ENCODE data around the gene LRRN4CL. TPM values are rescaled to one million over a fixed set of nuclear protein-coding genes. Genes with fewer than 3 reads are reported as not detected.
A peak's percentile ranks its signal among the peaks of the same experiment; 100 is the strongest.
"Not testable (repeated sequence)": the region's sequence is repeated elsewhere in the genome, so short reads cannot be mapped to it uniquely, and the experiment has no call there.

LRRN4CL gene
- total RNA-seq, 4 donors from 2014 or later = 3.7 to 6.4 (median 5.9) TPM

DNA sequence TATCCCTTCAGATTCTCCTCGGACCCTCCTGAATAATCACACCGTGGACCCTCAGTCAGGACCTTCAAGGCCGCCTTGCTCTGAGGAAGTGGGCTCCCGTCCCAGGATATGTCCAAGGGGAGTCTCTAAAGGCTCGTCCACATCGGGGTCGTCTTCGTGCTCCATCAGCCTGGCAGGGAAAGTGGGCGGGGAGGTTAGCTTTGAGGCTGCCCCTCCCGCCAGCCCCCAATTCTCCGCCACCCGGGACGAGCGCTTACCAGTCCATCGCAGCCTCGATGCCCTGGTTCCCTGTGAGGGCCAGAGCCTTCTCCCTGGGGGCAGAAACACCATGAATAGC, 10.9 kb downstream of the LRRN4CL start:
- no peak for DNase-seq
- Histone ChIP-seq H3K27me3 (no peaks in the 10 kb centered on the region), H3K4me3 (peak overlapping the region; percentile 91 to 98 (median 93)), H3K36me3 (peaks cover 0 to 30% of the 10 kb centered on the region in 2 donors), H3K4me1 (peaks cover 22 to 46% of the 10 kb centered on the region in 2 donors), H3K9me3 (no peaks in the 10 kb centered on the region), H3K27ac (peak overlapping the region; percentile 88 to 97 (median 94))
- in situ Hi-C loops (cut with MboI; ENCODE audit: low sequenced_read_pairs in 4 of 4) = loop anchor here in 2 of 4 donors (25.0 kb wide), 1 partner anchor 291 kb away; no protein-coding TSS in a partner anchor
- peak; percentile 1 to 3 for ATAC-seq
- TF ChIP-seq, protein P1, sequence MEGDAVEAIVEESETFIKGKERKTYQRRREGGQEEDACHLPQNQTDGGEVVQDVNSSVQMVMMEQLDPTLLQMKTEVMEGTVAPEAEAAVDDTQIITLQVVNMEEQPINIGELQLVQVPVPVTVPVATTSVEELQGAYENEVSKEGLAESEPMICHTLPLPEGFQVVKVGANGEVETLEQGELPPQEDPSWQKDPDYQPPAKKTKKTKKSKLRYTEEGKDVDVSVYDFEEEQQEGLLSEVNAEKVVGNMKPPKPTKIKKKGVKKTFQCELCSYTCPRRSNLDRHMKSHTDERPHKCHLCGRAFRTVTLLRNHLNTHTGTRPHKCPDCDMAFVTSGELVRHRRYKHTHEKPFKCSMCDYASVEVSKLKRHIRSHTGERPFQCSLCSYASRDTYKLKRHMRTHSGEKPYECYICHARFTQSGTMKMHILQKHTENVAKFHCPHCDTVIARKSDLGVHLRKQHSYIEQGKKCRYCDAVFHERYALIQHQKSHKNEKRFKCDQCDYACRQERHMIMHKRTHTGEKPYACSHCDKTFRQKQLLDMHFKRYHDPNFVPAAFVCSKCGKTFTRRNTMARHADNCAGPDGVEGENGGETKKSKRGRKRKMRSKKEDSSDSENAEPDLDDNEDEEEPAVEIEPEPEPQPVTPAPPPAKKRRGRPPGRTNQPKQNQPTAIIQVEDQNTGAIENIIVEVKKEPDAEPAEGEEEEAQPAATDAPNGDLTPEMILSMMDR (IDR thresholded peaks at IDR 0.05 in 4 of 5, conservative IDR thresholded peaks at IDR 0.05 in 1 of 5) = no peak
- TF ChIP-seq POLR2A (IDR thresholded peaks at IDR 0.05) = no peak
- intact Hi-C loops (cut with DNase I; ENCODE audit: low total_unique reads) = loop anchor here (2.0 to 5.0 kb wide), 2 partner anchors 26 to 76 kb away; partner anchors contain the start of genes INTS5 and MTA2

- no peaks in the 10 kb centered on the region for H3K9me3 ChIP-seq
- peaks cover 0 to 36% of the 10 kb centered on the region in 2 donors for H3K36me3 ChIP-seq
- peak overlapping the region; percentile 88 to 97 (median 94) for H3K27ac ChIP-seq
- peak overlapping the region; percentile 91 to 98 (median 93) for H3K4me3 ChIP-seq
- peaks cover 29 to 53% of the 10 kb centered on the region in 2 donors for H3K4me1 ChIP-seq
- intact Hi-C loops (cut with DNase I; ENCODE audit: low total_unique reads) = loop anchor here (2.0 to 5.0 kb wide), 2 partner anchors 25 to 75 kb away; partner anchors contain the start of genes INTS5 and MTA2
- DNase-seq (no peak), ATAC-seq (no peak)
- TF ChIP-seq POLR2A (IDR thresholded peaks at IDR 0.05) = no peak
- TF ChIP-seq, protein P1 (IDR thresholded peaks at IDR 0.05 in 4 of 5, conservative IDR thresholded peaks at IDR 0.05 in 1 of 5) = no peak
- in situ Hi-C loops (cut with MboI; ENCODE audit: low sequenced_read_pairs in 4 of 4) = loop anchor here in 2 of 4 donors (25.0 kb wide), 1 partner anchor 290 kb away; no protein-coding TSS in a partner anchor
- H3K27me3 ChIP-seq = no peaks in the 10 kb centered on the region
These were observed 11.6 kb downstream of the LRRN4CL start for GRCh38 chr11:62677714-62678113.

DNA sequence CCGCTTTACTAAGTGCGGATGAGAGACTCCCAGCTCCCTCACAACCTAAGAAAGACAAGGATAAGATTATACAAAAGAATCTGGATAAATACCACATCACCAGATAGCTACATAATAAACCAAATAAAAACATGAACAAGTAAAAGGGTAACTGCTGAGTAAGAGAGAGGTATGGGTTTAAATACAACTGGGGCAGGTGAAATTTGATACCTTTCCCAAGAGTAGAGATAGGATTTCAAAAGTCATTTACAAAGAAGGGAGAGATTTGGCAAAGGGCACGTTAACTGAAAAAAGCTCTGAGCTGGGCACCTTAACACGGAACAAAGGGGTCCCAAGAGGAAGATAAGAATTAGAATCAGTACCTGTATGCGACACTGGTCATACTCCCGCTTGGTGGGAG, 12.2 kb downstream of the LRRN4CL start:
- Histone ChIP-seq H3K27me3 (no peaks in the 10 kb centered on the region), H3K9me3 (no peaks in the 10 kb centered on the region), H3K4me3 (peak overlapping the region; percentile 91 to 98 (median 93)), H3K36me3 (peaks cover 0 to 36% of the 10 kb centered on the region in 2 donors), H3K4me1 (peaks cover 34 to 58% of the 10 kb centered on the region in 2 donors), H3K27ac (peak overlapping the region; percentile 88 to 97 (median 94))
- ATAC-seq (peak; percentile 51 to 53), DNase-seq (no peak)
- in situ Hi-C loops (cut with MboI; ENCODE audit: low sequenced_read_pairs in 4 of 4) = loop anchor here in 2 of 4 donors (25.0 kb wide), 1 partner anchor 290 kb away; no protein-coding TSS in a partner anchor
- TF ChIP-seq POLR2A (IDR thresholded peaks at IDR 0.05) = no peak
- TF ChIP-seq, protein P1 (IDR thresholded peaks at IDR 0.05 in 4 of 5, conservative IDR thresholded peaks at IDR 0.05 in 1 of 5) = no peak
- intact Hi-C loops (cut with DNase I; ENCODE audit: low total_unique reads) = loop anchor here (5.0 kb wide), 1 partner anchor 75 kb away; the partner anchor contains the start of gene MTA2

- in situ Hi-C loops (cut with MboI; ENCODE audit: low sequenced_read_pairs in 4 of 4) = loop anchor here in 2 of 4 donors (25.0 kb wide), 1 partner anchor 289 kb away; no protein-coding TSS in a partner anchor
- Histone ChIP-seq H3K36me3 (peaks cover 0 to 36% of the 10 kb centered on the region in 2 donors), H3K27me3 (no peaks in the 10 kb centered on the region), H3K9me3 (no peaks in the 10 kb centered on the region), H3K4me3 (peak overlapping the region in 3 of 4 donors; percentile 33 to 94 (median 91)), H3K4me1 (peaks cover 35 to 58% of the 10 kb centered on the region in 2 donors), H3K27ac (peak overlapping the region; percentile 88 to 97 (median 94))
- intact Hi-C loops (cut with DNase I; ENCODE audit: low total_unique reads) = loop anchor here (5.0 kb wide), 1 partner anchor 74 kb away; the partner anchor contains the start of gene MTA2
- DNase-seq (peak in 1 of 2 donors; percentile 38), ATAC-seq (no peak)
- no peak for TF ChIP-seq POLR2A (IDR thresholded peaks at IDR 0.05)
- TF ChIP-seq, protein P1 (IDR thresholded peaks at IDR 0.05 in 4 of 5, conservative IDR thresholded peaks at IDR 0.05 in 1 of 5) = no peak
These were observed 12.6 kb downstream of the LRRN4CL start for GRCh38 chr11:62676698-62677097.

GRCh38 chr11:62675415-62675814, 13.9 kb downstream of the LRRN4CL start:
- H3K9me3 ChIP-seq, H3K27me3 ChIP-seq, ATAC-seq, DNase-seq, H3K4me3 ChIP-seq: not testable (repeated sequence)
- intact Hi-C loops (cut with DNase I; ENCODE audit: low total_unique reads) = loop anchor here (5.0 kb wide), 1 partner anchor 73 kb away; the partner anchor contains the start of gene MTA2
- peaks cover 0 to 36% of the 10 kb centered on the region in 2 donors for H3K36me3 ChIP-seq
- H3K27ac ChIP-seq = peak overlapping the region in 1 of 4 donors; percentile 97
- in situ Hi-C loops (cut with MboI; ENCODE audit: low sequenced_read_pairs in 4 of 4) = loop anchor here in 2 of 4 donors (25.0 kb wide), 1 partner anchor 288 kb away; no protein-coding TSS in a partner anchor
- peaks cover 41 to 57% of the 10 kb centered on the region in 2 donors for H3K4me1 ChIP-seq

All from gastrocnemius medialis (tissue), 4 donors.